Rectal smooth muscle tissue (tissue), 1 donor: ENCODE measurements around the gene TMEM202.

ENCODE experiments used
- H3K27ac ChIP-seq: one replicate; pipeline ENCODE4 v1.7.0; 2013; ENCODE audit warnings: low read depth, low read length, inconsistent platforms
- H3K27me3 ChIP-seq: one replicate; pipeline ENCODE4 v1.7.0; 2013; ENCODE audit warnings: low read length; ENCODE audit not compliant: control insufficient read depth, insufficient read depth
- H3K36me3 ChIP-seq: one replicate; pipeline ENCODE4 v1.7.0; 2013; ENCODE audit warnings: low read length; ENCODE audit not compliant: control insufficient read depth, insufficient read depth
- H3K4me1 ChIP-seq: one replicate; pipeline ENCODE4 v1.7.0; 2013; ENCODE audit warnings: low read length; ENCODE audit not compliant: control insufficient read depth, insufficient read depth
- H3K4me3 ChIP-seq: one replicate; pipeline ENCODE4 v1.7.0; 2013; ENCODE audit warnings: low read length
- H3K9ac ChIP-seq: one replicate; pipeline ENCODE4 v1.7.0; 2013; ENCODE audit warnings: low read length

The TMEM202 gene

GRCh38 chr15:72450805-72451204 is 52.7 kb downstream of the TMEM202 start:
- H3K36me3 ChIP-seq: no peaks in the 10 kb centered on the region
- H3K27me3 ChIP-seq: no peaks in the 10 kb centered on the region
- no peaks in the 10 kb centered on the region for H3K4me1 ChIP-seq
- H3K9ac ChIP-seq: no peak overlapping the region
- no peak overlapping the region for H3K4me3 ChIP-seq
- no peak overlapping the region for H3K27ac ChIP-seq

- Histone ChIP-seq H3K9ac (no peak overlapping the region), H3K27ac (no peak overlapping the region), H3K36me3 (no peaks in the 10 kb centered on the region), H3K27me3 (no peaks in the 10 kb centered on the region), H3K4me1 (no peaks in the 10 kb centered on the region), H3K4me3 (no peak overlapping the region)
These were observed 53.1 kb downstream of the TMEM202 start for GRCh38 chr15:72451224-72451623.

GRCh38 chr15:72456684-72457083 is 58.6 kb downstream of the TMEM202 start:
- no peak overlapping the region for H3K9ac ChIP-seq
- H3K4me3 ChIP-seq: no peak overlapping the region
- no peaks in the 10 kb centered on the region for H3K36me3 ChIP-seq
- no peak overlapping the region for H3K27ac ChIP-seq
- H3K4me1 ChIP-seq: no peaks in the 10 kb centered on the region
- no peaks in the 10 kb centered on the region for H3K27me3 ChIP-seq
